HepG2 (cell line): ENCODE measurements around the gene ELP5. TPM values are rescaled to one million over a fixed set of nuclear protein-coding genes. Genes with fewer than 3 reads are reported as not detected.

Experiments used
- GATA4 ChIP-seq: sonication (generic); IDR thresholded peaks from 2 replicates; pipeline ENCODE4 v1.6.1; 2016; ENCODE audit warnings: antibody characterized with exemption, low read depth, borderline replicate concordance
- HNRNPLL ChIP-seq: fragments of 200-400 bp; formaldehyde crosslinking; IDR thresholded peaks from 2 replicates; pipeline ENCODE4 v1.6.1; 2017; ENCODE audit warnings: mild to moderate bottlenecking, low read depth, low read length; ENCODE audit not compliant: poor library complexity, severe bottlenecking
- IKZF1 ChIP-seq: fragments of 450-650 bp; IDR thresholded peaks from 2 replicates; pipeline ENCODE4 v1.7.1; 2016
- KAT7 ChIP-seq: IDR thresholded peaks from 2 replicates; pipeline ENCODE4 v1.6.1; 2018; ENCODE audit warnings: borderline replicate concordance, missing compliant biosample characterization
- MBNL3 ChIP-seq: fragments of 250-450 bp; sonication (Bioruptor Pico); conservative IDR thresholded peaks from 2 replicates; pipeline ENCODE4 v1.8.0; 2022; ENCODE audit warnings: mild to moderate bottlenecking, inconsistent platforms
- NFKBIZ ChIP-seq: IDR thresholded peaks from 2 replicates; pipeline ENCODE4 v1.6.1; 2018; ENCODE audit warnings: missing genetic modification reagents, missing compliant biosample characterization
- PHF5A ChIP-seq: IDR thresholded peaks from one replicate; pipeline ENCODE4 v1.6.1; 2018; ENCODE audit warnings: low read depth, missing genetic modification reagents; ENCODE audit not compliant: unreplicated experiment
- RBM22 ChIP-seq: fragments of 200-400 bp; formaldehyde crosslinking; optimal IDR thresholded peaks from 2 replicates; pipeline ENCODE3; 2017; ENCODE audit warnings: mild to moderate bottlenecking, low read length, moderate library complexity
- REXO4 ChIP-seq: sonication (generic); formaldehyde crosslinking; IDR thresholded peaks from 2 replicates; pipeline ENCODE4 v1.8.0; 2022; ENCODE audit warnings: missing genetic modification reagents, mild to moderate bottlenecking, borderline replicate concordance
- STAT5B ChIP-seq: sonication (generic); formaldehyde crosslinking; IDR thresholded peaks from 2 replicates; pipeline ENCODE4 v1.4.0; 2020; ENCODE audit warnings: missing genetic modification reagents
- TARDBP ChIP-seq: sonication (generic); formaldehyde crosslinking; IDR thresholded peaks from 2 replicates; pipeline ENCODE4 v1.8.0; 2022; ENCODE audit warnings: mild to moderate bottlenecking, missing genetic modification reagents
- TCF7 ChIP-seq: sonication (generic); IDR thresholded peaks from 2 replicates; pipeline ENCODE4 v1.6.1; 2016; ENCODE audit warnings: antibody characterized with exemption, low read depth
- ZFY ChIP-seq: sonication (generic); formaldehyde crosslinking; IDR thresholded peaks from 2 replicates; pipeline ENCODE4 v1.4.0; 2020; ENCODE audit warnings: missing genetic modification reagents
- ZMYM2 ChIP-seq: sonication (generic); formaldehyde crosslinking; IDR thresholded peaks from 2 replicates; pipeline ENCODE4 v1.8.0; 2022; ENCODE audit warnings: mild to moderate bottlenecking, missing genetic modification reagents
- ZNF124 ChIP-seq: sonication (generic); formaldehyde crosslinking; IDR thresholded peaks from 2 replicates; pipeline ENCODE4 v1.4.0; 2020; ENCODE audit warnings: missing genetic modification reagents
- ZNF775 ChIP-seq: sonication (generic); formaldehyde crosslinking; IDR thresholded peaks from 2 replicates; pipeline ENCODE4 v1.4.0; 2020; ENCODE audit warnings: missing genetic modification reagents, mild to moderate bottlenecking, moderate library complexity, borderline replicate concordance
- ZNF816 ChIP-seq: sonication (generic); formaldehyde crosslinking; IDR thresholded peaks from 2 replicates; pipeline ENCODE4 v1.8.0; 2022; ENCODE audit warnings: missing genetic modification reagents, mild to moderate bottlenecking, borderline replicate concordance
- polyA plus RNA-seq, 8 experiments: library from polyadenylated mRNA; depleted of rRNA in 3 of 8; stranded (reverse) in 7 of 8; unstranded in 1 of 8; fragments of >200 nt; fragmentation: Illumina TruSeq in 4 of 8; extraction: Trizol in 4 of 8; gene quantifications; 2 replicates each; pipeline versions ENCODE4 v1.2.1 to v1.2.3, GENCODE V29; 2011 to 2016; ENCODE audit warnings: low read depth in 4 of 8, missing spikeins in 1 of 8, mixed read lengths in 1 of 8; ENCODE audit not compliant: insufficient read depth in 1 of 8
- total RNA-seq, 5 experiments: library from RNA; depleted of rRNA; stranded (reverse); fragments of >200 nt; fragmentation: Illumina TruSeq; extraction: Trizol; gene quantifications; 2 replicates each; pipeline ENCODE4 v1.2.3, GENCODE V29; 2016; ENCODE audit warnings: low read depth in 1 of 5
- TF ChIP-seq, protein P1 (sequence below): IDR thresholded peaks from 2 replicates; pipeline ENCODE4 v1.4.0; 2020; ENCODE audit warnings: mild to moderate bottlenecking, missing genetic modification reagents
- TF ChIP-seq, protein P2 (sequence below): sonication (generic); formaldehyde crosslinking; IDR thresholded peaks from 2 replicates; pipeline ENCODE4 v1.4.0; 2020; ENCODE audit warnings: mild to moderate bottlenecking, missing genetic modification reagents
- TF ChIP-seq, protein P3 (sequence below): sonication (generic); formaldehyde crosslinking; conservative IDR thresholded peaks from 2 replicates; pipeline ENCODE4 v1.8.0; 2022; ENCODE audit warnings: mild to moderate bottlenecking, moderate library complexity, missing genetic modification reagents
- TF ChIP-seq, protein P4 (sequence below): sonication (generic); formaldehyde crosslinking; IDR thresholded peaks from 2 replicates; pipeline ENCODE4 v1.8.0; 2022; ENCODE audit warnings: missing genetic modification reagents, mild to moderate bottlenecking, moderate library complexity, borderline replicate concordance

Gene ELP5
- total and polyA plus RNA-seq, 2 of the 13 experiments (the other 11 are each of a cell fraction or from before 2014, with no cell fraction given), result 67.6 to 69.8 TPM

DNA sequence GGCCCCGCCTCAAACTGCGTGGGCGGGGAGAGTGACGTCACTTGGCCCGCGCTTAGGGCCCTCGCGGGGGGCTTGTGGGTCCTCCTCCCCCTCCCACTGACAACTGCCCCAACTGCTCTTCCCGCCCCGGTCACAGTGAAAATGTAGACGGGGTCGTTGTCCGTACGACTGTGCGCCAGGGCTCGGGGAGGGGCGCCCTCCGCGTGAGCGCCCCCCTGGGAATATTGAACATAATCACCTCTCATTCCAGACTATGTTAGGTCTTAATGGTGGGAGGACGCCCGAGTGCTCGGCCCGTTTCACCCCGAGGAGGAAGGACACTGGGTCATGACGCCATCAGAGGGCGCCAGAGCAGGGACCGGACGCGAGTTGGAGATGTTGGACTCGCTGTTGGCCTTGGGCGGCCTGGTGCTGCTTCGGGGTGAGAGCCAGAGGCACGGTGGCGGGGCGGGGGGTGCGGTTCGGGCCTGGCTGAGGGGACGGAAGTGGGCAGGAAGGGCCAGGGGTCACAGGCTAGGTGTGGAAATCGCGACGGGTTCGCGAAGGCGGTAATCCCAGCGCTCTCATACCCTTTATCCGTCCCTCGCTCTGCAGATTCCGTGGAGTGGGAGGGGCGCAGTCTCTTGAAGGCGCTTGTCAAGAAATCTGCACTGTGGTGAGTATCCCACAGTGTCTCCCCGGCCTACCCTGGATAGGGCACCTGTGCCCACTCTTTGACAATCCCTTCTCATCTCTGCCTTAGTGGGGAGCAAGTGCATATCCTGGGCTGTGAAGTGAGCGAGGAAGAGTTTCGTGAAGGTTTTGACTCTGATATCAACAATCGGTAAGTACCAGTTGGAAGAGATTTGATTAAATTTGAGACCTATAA, at the start of gene ELP5 (continued):
- TF ChIP-seq, protein P1, sequence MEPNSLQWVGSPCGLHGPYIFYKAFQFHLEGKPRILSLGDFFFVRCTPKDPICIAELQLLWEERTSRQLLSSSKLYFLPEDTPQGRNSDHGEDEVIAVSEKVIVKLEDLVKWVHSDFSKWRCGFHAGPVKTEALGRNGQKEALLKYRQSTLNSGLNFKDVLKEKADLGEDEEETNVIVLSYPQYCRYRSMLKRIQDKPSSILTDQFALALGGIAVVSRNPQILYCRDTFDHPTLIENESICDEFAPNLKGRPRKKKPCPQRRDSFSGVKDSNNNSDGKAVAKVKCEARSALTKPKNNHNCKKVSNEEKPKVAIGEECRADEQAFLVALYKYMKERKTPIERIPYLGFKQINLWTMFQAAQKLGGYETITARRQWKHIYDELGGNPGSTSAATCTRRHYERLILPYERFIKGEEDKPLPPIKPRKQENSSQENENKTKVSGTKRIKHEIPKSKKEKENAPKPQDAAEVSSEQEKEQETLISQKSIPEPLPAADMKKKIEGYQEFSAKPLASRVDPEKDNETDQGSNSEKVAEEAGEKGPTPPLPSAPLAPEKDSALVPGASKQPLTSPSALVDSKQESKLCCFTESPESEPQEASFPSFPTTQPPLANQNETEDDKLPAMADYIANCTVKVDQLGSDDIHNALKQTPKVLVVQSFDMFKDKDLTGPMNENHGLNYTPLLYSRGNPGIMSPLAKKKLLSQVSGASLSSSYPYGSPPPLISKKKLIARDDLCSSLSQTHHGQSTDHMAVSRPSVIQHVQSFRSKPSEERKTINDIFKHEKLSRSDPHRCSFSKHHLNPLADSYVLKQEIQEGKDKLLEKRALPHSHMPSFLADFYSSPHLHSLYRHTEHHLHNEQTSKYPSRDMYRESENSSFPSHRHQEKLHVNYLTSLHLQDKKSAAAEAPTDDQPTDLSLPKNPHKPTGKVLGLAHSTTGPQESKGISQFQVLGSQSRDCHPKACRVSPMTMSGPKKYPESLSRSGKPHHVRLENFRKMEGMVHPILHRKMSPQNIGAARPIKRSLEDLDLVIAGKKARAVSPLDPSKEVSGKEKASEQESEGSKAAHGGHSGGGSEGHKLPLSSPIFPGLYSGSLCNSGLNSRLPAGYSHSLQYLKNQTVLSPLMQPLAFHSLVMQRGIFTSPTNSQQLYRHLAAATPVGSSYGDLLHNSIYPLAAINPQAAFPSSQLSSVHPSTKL (CRISPR knock-in tag), result peak; percentile 54; the same call in 1 of the 2 replicates
- TF ChIP-seq MBNL3 (CRISPR knock-in tag) (no peak), ZMYM2 (no peak; the same call in 1 of the 2 replicates), ZNF775 (CRISPR knock-in tag) (no peak), TCF7 (no peak), NFKBIZ (CRISPR knock-in tag) (peak; percentile 58; the same call in 1 of the 2 replicates), KAT7 (CRISPR knock-in tag) (peak; percentile 92), ZNF816 (CRISPR knock-in tag) (no peak), TARDBP (peak; percentile 88; the same call in 1 of the 2 replicates), STAT5B (no peak), IKZF1 (no peak), ZFY (CRISPR knock-in tag) (peak; percentile 85), ZNF124 (no peak), PHF5A (CRISPR knock-in tag) (no peak), REXO4 (CRISPR knock-in tag) (no peak), RBM22 (peak; percentile 49), GATA4 (no peak), HNRNPLL (peak; percentile 62)
- TF ChIP-seq, protein P2, sequence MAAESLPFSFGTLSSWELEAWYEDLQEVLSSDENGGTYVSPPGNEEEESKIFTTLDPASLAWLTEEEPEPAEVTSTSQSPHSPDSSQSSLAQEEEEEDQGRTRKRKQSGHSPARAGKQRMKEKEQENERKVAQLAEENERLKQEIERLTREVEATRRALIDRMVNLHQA (CRISPR knock-in tag), result no peak
- TF ChIP-seq, protein P3, sequence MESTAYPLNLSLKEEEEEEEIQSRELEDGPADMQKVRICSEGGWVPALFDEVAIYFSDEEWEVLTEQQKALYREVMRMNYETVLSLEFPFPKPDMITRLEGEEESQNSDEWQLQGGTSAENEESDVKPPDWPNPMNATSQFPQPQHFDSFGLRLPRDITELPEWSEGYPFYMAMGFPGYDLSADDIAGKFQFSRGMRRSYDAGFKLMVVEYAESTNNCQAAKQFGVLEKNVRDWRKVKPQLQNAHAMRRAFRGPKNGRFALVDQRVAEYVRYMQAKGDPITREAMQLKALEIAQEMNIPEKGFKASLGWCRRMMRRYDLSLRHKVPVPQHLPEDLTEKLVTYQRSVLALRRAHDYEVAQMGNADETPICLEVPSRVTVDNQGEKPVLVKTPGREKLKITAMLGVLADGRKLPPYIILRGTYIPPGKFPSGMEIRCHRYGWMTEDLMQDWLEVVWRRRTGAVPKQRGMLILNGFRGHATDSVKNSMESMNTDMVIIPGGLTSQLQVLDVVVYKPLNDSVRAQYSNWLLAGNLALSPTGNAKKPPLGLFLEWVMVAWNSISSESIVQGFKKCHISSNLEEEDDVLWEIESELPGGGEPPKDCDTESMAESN, result peak; percentile 75
- TF ChIP-seq, protein P4, sequence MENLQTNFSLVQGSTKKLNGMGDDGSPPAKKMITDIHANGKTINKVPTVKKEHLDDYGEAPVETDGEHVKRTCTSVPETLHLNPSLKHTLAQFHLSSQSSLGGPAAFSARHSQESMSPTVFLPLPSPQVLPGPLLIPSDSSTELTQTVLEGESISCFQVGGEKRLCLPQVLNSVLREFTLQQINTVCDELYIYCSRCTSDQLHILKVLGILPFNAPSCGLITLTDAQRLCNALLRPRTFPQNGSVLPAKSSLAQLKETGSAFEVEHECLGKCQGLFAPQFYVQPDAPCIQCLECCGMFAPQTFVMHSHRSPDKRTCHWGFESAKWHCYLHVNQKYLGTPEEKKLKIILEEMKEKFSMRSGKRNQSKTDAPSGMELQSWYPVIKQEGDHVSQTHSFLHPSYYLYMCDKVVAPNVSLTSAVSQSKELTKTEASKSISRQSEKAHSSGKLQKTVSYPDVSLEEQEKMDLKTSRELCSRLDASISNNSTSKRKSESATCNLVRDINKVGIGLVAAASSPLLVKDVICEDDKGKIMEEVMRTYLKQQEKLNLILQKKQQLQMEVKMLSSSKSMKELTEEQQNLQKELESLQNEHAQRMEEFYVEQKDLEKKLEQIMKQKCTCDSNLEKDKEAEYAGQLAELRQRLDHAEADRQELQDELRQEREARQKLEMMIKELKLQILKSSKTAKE (CRISPR knock-in tag), result no peak
